Common myeloid progenitor, CD34-positive (primary cell): ENCODE measurements around the gene SLFN11.

Experiments
- CTCF ChIA-PET: fragments of 350-600 bp; sonication (Branson Sonifier 250); formaldehyde crosslinking; loops from one replicate; lab custom pipeline; 2021; ENCODE audit warnings: antibody characterized with exemption; lab: Charles Lee
- POLR2A ChIA-PET: fragments of 350-600 bp; sonication (Branson Sonifier 250); formaldehyde crosslinking; loops from one replicate; lab custom pipeline; 2021; ENCODE audit warnings: antibody characterized with exemption; lab: Charles Lee
- DNase-seq, 3 donors: peaks; one replicate each; pipeline versions ENCODE4 v3.0.0 to v3.0.0-alpha.2; 2013
- H3K27ac ChIP-seq, 2 experiments: 1 replicate in 1 of 2; 2 replicates in 1 of 2; pipeline ENCODE4 v1.7.0; 2013; ENCODE audit warnings: inconsistent platforms in 2 of 2, low read length in 2 of 2, mild to moderate bottlenecking in 2 of 2, low read depth in 1 of 2, moderate library complexity in 1 of 2; ENCODE audit not compliant: severe bottlenecking in 2 of 2, insufficient read depth in 1 of 2, poor library complexity in 1 of 2
- H3K27me3 ChIP-seq, 5 experiments: replicated peaks in 2 of 5; 1 replicate in 3 of 5; 2 replicates in 2 of 5; pipeline versions ENCODE4 v1.6.1 to v1.7.0; 2013; ENCODE audit warnings: low read length in 4 of 5, mild to moderate bottlenecking in 2 of 5, moderate library complexity in 2 of 5, inconsistent platforms in 1 of 5; ENCODE audit not compliant: insufficient read depth in 5 of 5, control insufficient read depth in 4 of 5
- H3K36me3 ChIP-seq, 4 experiments: 1 replicate in 2 of 4; 2 replicates in 2 of 4; pipeline versions ENCODE4 v1.6.1 to v1.7.0; 2013; ENCODE audit warnings: low read length in 3 of 4, control low read depth in 1 of 4, mild to moderate bottlenecking in 1 of 4; ENCODE audit not compliant: control insufficient read depth in 4 of 4, insufficient read depth in 4 of 4
- H3K4me1 ChIP-seq, 4 experiments: 1 replicate in 3 of 4; 2 replicates in 1 of 4; pipeline versions ENCODE4 v1.6.1 to v1.7.1; 2013; ENCODE audit warnings: low read length in 3 of 4, mild to moderate bottlenecking in 3 of 4, control low read depth in 1 of 4, inconsistent platforms in 1 of 4, moderate library complexity in 1 of 4; ENCODE audit not compliant: control insufficient read depth in 4 of 4, insufficient read depth in 4 of 4; ENCODE audit errors: control extremely low read depth in 1 of 4
- H3K4me3 ChIP-seq, 7 experiments: 1 replicate in 4 of 7; 2 replicates in 3 of 7; pipeline versions ENCODE4 v1.5.1 to v1.7.0; 2013; ENCODE audit warnings: mild to moderate bottlenecking in 7 of 7, low read length in 6 of 7, moderate library complexity in 6 of 7, inconsistent platforms in 2 of 7, low read depth in 2 of 7, control low read depth in 1 of 7; ENCODE audit not compliant: insufficient read depth in 4 of 7, control insufficient read depth in 1 of 7; ENCODE audit errors: extremely low read depth in 1 of 7
- H3K9me3 ChIP-seq, 5 experiments: 1 replicate in 4 of 5; 2 replicates in 1 of 5; pipeline versions ENCODE4 v1.6.1 to v1.7.1; 2013; ENCODE audit warnings: low read length in 4 of 5, mild to moderate bottlenecking in 2 of 5, inconsistent platforms in 1 of 5, low read depth in 1 of 5, moderate library complexity in 1 of 5; ENCODE audit not compliant: control insufficient read depth in 4 of 5, insufficient read depth in 2 of 5; ENCODE audit errors: control extremely low read depth in 1 of 5
- WGBS: methylation state at CpG from one replicate; pipeline ENCODE4 v1.1.5; 2013; ENCODE audit not compliant: insufficient coverage; 5-methylcytosine and 5-hydroxymethylcytosine counted together

The SLFN11 gene

DNA sequence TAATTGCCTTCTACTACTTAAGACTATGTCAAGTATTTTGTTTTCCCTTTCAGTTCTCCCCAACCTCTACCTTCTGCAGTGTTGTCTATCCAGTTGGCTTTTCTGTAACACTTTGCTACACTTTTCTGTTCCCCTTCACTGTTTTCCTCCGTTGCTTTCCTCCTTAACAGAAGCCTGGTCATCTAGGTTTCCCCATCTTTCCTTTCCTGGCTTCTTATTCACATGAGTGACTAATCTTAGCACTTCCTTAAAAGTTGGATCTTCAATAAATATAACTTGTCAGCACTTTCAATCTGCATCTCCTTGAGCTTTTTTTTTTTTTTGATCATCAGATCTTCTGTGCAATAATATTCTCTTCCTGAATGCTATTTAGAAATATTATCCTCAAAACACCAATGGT lies 2.8 kb upstream of the SLFN11 start:
- no peak overlapping the region for H3K4me3 ChIP-seq
- 31% methylated on average over 1 of the region's 1 CpG for WGBS
- no peak overlapping the region for H3K27ac ChIP-seq
- POLR2A ChIA-PET: no interaction called here
- H3K9me3 ChIP-seq: no peaks in the 10 kb centered on the region
- CTCF ChIA-PET: no interaction called here
- peak; percentile 14 to 38 (median 33) for DNase-seq
- H3K27me3 ChIP-seq: no peaks in the 10 kb centered on the region
- H3K4me1 ChIP-seq: peaks cover 10 to 34% (median 21%) of the 10 kb centered on the region in 4 experiments
- no peaks in the 10 kb centered on the region for H3K36me3 ChIP-seq

GRCh38 chr17:35374766-35375344 lies 1.4 kb upstream of the SLFN11 start:
- Histone ChIP-seq H3K27me3 (no peaks in the 10 kb centered on the region), H3K27ac (peak overlapping the region; percentile 82 to 90)
- WGBS: 10% methylated on average over 1 of the region's 3 CpGs

DNA sequence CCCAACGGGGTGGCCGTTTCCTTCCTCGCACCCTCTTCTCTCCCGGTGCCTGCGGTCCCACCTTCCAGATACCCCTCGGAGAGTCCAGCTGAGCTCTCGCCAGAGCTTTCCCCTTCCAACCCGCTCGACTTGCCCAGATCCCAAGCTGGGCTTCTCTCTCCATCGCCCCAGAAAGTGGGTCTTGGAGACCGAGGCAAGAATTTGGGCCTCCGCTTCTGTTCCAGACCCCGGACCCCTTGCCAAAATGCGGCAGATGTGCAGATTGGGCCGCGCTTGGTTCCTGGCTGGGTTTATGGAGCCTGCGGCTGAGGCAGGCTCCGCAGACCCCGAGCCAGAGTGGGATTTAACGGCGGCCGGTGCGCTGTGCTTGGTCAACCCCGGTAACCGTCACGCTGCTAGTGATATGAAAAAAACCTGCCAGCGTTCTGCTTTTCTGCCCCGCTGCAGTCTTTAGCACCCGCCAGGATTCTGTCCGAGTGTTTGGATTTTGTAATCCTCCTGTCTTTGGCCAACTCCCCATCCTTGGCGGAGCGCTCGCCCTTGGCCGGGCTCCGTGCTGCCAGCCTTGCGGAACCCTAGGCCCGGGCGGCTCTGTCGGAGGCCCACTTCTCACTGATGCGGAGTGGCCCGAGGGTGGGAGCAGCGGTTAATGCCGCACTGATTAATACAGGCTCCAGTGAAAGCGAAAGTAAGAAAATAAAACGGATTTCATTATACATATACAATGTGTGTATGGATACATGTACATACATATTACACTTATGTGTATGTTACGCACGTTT lies 754 bp upstream of the SLFN11 start:
- ChIA-PET CTCF (interaction anchor here (0.6 to 1.9 kb wide), 2 partner anchors 160 to 188 kb away, joined by 3 to 5 read pairs; no protein-coding TSS in a partner anchor), POLR2A (interaction anchor here (0.6 to 1.4 kb wide), 7 partner anchors 12 to 86 kb away, joined by 3 to 7 read pairs (median 3); partner anchors contain the start of gene SLFN13)
- 0% methylated on average over 38 of the region's 47 CpGs for WGBS
- peak overlapping the region; percentile 82 to 90 for H3K27ac ChIP-seq
- peak; percentile 46 to 75 (median 65) for DNase-seq
- H3K27me3 ChIP-seq: no peaks in the 10 kb centered on the region
- H3K9me3 ChIP-seq: peaks cover 0 to 5% (median 4%) of the 10 kb centered on the region in 5 experiments
- H3K4me3 ChIP-seq: peak overlapping the region; percentile 70 to 96 (median 84)
- peaks cover 0 to 3% (median 2%) of the 10 kb centered on the region in 4 experiments for H3K36me3 ChIP-seq
- H3K4me1 ChIP-seq: peaks cover 10 to 34% (median 22%) of the 10 kb centered on the region in 4 experiments

More at GRCh38 chr17:35374766-35375344, 1.4 kb upstream of the SLFN11 start:
- ChIA-PET CTCF (interaction anchor here (0.6 kb wide), 1 partner anchor 189 kb away, joined by 3 read pairs; no protein-coding TSS in a partner anchor), POLR2A (interaction anchor here (0.6 to 1.4 kb wide), 3 partner anchors 74 to 187 kb away, joined by 3 to 4 read pairs (median 3); partner anchors contain the start of gene SLFN13)
- Histone ChIP-seq H3K4me1 (peaks cover 10 to 34% (median 22%) of the 10 kb centered on the region in 4 experiments), H3K4me3 (peak overlapping the region in 6 of 7 experiments; percentile 78 to 96 (median 85)), H3K36me3 (no peaks in the 10 kb centered on the region), H3K9me3 (peaks cover 0 to 5% (median 4%) of the 10 kb centered on the region in 5 experiments)
- DNase-seq: no peak

GRCh38 chr17:35372846-35373533 lies 431 bp downstream of the SLFN11 start:
- Histone ChIP-seq H3K27me3 (no peaks in the 10 kb centered on the region), H3K27ac (peak overlapping the region; percentile 82 to 90), H3K9me3 (peaks cover 0 to 5% (median 4%) of the 10 kb centered on the region in 5 experiments), H3K4me1 (peaks cover 13 to 45% (median 31%) of the 10 kb centered on the region in 4 experiments), H3K4me3 (peak overlapping the region; percentile 70 to 96 (median 84)), H3K36me3 (peaks cover 0 to 9% (median 7%) of the 10 kb centered on the region in 4 experiments)
- WGBS: 0% methylated on average over 11 of the region's 25 CpGs
- POLR2A ChIA-PET: interaction anchor here (0.9 to 1.4 kb wide), 5 partner anchors 11 to 61 kb away, joined by 3 to 7 read pairs (median 4); no protein-coding TSS in a partner anchor
- DNase-seq: peak; percentile 38 to 72 (median 62)
- CTCF ChIA-PET: interaction anchor here (1.0 to 1.9 kb wide), 4 partner anchors 10 to 161 kb away, joined by 4 to 5 read pairs (median 4); no protein-coding TSS in a partner anchor

GRCh38 chr17:35371934-35372333 lies 1.5 kb downstream of the SLFN11 start:
- no peak for DNase-seq
- no peaks in the 10 kb centered on the region for H3K27me3 ChIP-seq
- H3K4me1 ChIP-seq: peaks cover 15 to 52% (median 37%) of the 10 kb centered on the region in 4 experiments
- ChIA-PET CTCF (interaction anchor here (1.5 kb wide), 1 partner anchor 11 kb away, joined by 4 read pairs; no protein-coding TSS in a partner anchor), POLR2A (no interaction called here)
- no CpG with 5 or more reads among the region's 3 CpGs for WGBS
- peak overlapping the region in 4 of 7 experiments; percentile 78 to 96 (median 84) for H3K4me3 ChIP-seq
- H3K27ac ChIP-seq: no peak overlapping the region
- peaks cover 0 to 5% (median 4%) of the 10 kb centered on the region in 5 experiments for H3K9me3 ChIP-seq
- H3K36me3 ChIP-seq: peaks cover 0 to 13% (median 7%) of the 10 kb centered on the region in 4 experiments

- peaks cover 0 to 5% (median 4%) of the 10 kb centered on the region in 5 experiments for H3K9me3 ChIP-seq
- POLR2A ChIA-PET: interaction anchor here (0.7 kb wide), 1 partner anchor 67 kb away, joined by 3 read pairs; no protein-coding TSS in a partner anchor
- DNase-seq: peak; percentile 87 to 95 (median 94)
- peaks cover 7 to 38% (median 18%) of the 10 kb centered on the region in 4 experiments for H3K36me3 ChIP-seq
- WGBS: 60% methylated on average over 3 of the region's 4 CpGs
- no peaks in the 10 kb centered on the region for H3K27me3 ChIP-seq
- no peak overlapping the region for H3K27ac ChIP-seq
- CTCF ChIA-PET: interaction anchor here (1.7 kb wide), 1 partner anchor 119 kb away, joined by 4 read pairs; no protein-coding TSS in a partner anchor
- H3K4me3 ChIP-seq: peak overlapping the region in 3 of 7 experiments; percentile 28 to 60 (median 29)
- peaks cover 15 to 33% (median 21%) of the 10 kb centered on the region in 4 experiments for H3K4me1 ChIP-seq
Observed at GRCh38 chr17:35368081-35368830, 5.2 kb downstream of the SLFN11 start.
